Ovary (tissue), 3 donors: Measurements from ENCODE around the gene CACNA1D.

Source experiments
- EP300 ChIP-seq: sonication (generic); formaldehyde crosslinking; IDR thresholded peaks from one replicate; pipeline ENCODE4 v1.6.1; 2017; ENCODE audit warnings: antibody characterized with exemption
- POLR2A ChIP-seq: fragments of 450-650 bp; IDR thresholded peaks from one replicate; pipeline ENCODE4 v1.6.1; 2017; ENCODE audit warnings: antibody characterized with exemption, mild to moderate bottlenecking, moderate library complexity
- TF ChIP-seq, protein P1 (sequence below), 3 donors: fragments of 450-650 bp in 2 of 3; fragments of 200-600 bp in 1 of 3; IDR thresholded peaks; one replicate each; pipeline versions ENCODE4 v1.5.1 to v1.8.0; 2016 to 2022; ENCODE audit warnings: antibody characterized with exemption in 3 of 3, mild to moderate bottlenecking in 1 of 3
- donor health status: DM: no; HTN: no; CAD: no.

DNA sequence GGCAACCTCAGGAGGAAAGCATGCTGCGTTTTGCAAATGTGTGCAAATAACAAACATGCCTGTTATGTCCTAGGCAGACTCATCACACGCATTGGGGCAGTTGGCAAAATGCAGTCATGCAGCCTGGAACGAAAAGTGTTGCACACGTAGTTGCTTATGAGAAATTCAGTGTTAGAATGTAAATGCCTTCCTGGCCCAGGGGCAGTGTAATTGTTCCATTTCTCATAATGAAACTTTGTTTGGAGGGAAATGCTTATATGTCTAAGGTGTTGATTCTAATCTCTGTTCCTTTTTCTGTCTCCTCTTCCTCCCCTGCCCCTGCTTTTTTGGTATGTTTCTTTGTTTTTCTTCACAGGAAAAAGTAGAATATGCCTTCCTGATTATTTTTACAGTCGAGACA, 156.0 kb downstream of the CACNA1D start:
- TF ChIP-seq, protein P1, sequence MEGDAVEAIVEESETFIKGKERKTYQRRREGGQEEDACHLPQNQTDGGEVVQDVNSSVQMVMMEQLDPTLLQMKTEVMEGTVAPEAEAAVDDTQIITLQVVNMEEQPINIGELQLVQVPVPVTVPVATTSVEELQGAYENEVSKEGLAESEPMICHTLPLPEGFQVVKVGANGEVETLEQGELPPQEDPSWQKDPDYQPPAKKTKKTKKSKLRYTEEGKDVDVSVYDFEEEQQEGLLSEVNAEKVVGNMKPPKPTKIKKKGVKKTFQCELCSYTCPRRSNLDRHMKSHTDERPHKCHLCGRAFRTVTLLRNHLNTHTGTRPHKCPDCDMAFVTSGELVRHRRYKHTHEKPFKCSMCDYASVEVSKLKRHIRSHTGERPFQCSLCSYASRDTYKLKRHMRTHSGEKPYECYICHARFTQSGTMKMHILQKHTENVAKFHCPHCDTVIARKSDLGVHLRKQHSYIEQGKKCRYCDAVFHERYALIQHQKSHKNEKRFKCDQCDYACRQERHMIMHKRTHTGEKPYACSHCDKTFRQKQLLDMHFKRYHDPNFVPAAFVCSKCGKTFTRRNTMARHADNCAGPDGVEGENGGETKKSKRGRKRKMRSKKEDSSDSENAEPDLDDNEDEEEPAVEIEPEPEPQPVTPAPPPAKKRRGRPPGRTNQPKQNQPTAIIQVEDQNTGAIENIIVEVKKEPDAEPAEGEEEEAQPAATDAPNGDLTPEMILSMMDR (IDR thresholded peaks at IDR 0.05), result no peak
- TF ChIP-seq POLR2A (no peak), EP300 (no peak)
